ENCODE results near the gene MARCO. TPM values are rescaled to one million over a fixed set of nuclear protein-coding genes. Genes with fewer than 3 reads are reported as not detected.

MARCO gene
- total and polyA plus RNA-seq, 2 donors (not counting 3 experiments of a cell fraction or from before 2014, with no cell fraction given), result not detected

- POLR2A ChIA-PET, result no interaction called here
- H3K9me1 ChIP-seq (replicated peaks; ENCODE audit: control insufficient read depth, extremely low read depth, insufficient read depth, low read length), result no peaks in the 10 kb centered on the region
- CTCF ChIA-PET, result no interaction called here
- H2AFZ ChIP-seq (ENCODE audit: low read depth, low read length), result no peak overlapping the region
- FAIRE-seq (no peak), DNase-seq (ENCODE audit: low read depth, low spot score) (no peak)
- no peaks in the 10 kb centered on the region for H3K4me1 ChIP-seq (ENCODE audit: control insufficient read depth, extremely low read depth, insufficient read depth, low read length)
- no peaks in the 10 kb centered on the region for H3K27me3 ChIP-seq (ENCODE audit: control insufficient read depth in 2 of 2, insufficient read depth in 2 of 2, low read length in 2 of 2)
- no peaks in the 10 kb centered on the region for H3K9me3 ChIP-seq (replicated peaks; ENCODE audit: control insufficient read depth, insufficient read depth, low read length)
- intact Hi-C loops (cut with micrococcal nuclease) (no loop called here), dilution Hi-C loops (cut with MboI; ENCODE audit: extremely low pct_ligation_motif_present, low sequenced_read_pairs) (no loop called here)
- TF ChIP-seq FOS (IDR thresholded peaks at IDR 0.05; ENCODE audit: borderline replicate concordance, insufficient read depth, low read length), result no peak
- TF ChIP-seq MYC (IDR thresholded peaks at IDR 0.05; ENCODE audit: low read depth, low read length), result no peak
- no peak for TF ChIP-seq POLR2A (IDR thresholded peaks at IDR 0.05; ENCODE audit: low read depth, low read length)
- no peak for TF ChIP-seq EZH2 (IDR thresholded peaks at IDR 0.05; ENCODE audit: borderline replicate concordance, low read depth, low read length, severe bottlenecking)
- no peak for TF ChIP-seq POLR2AphosphoS5 (IDR thresholded peaks at IDR 0.05; ENCODE audit: insufficient read depth, low read depth, low read length)
- TF ChIP-seq MAX (IDR thresholded peaks at IDR 0.05; ENCODE audit: insufficient read depth, insufficient read length), result no peak
- no peak for TF ChIP-seq JUN (IDR thresholded peaks at IDR 0.05; ENCODE audit: borderline replicate concordance, insufficient read depth, insufficient read length, low read depth)
- no peak for TF ChIP-seq GATA2 (IDR thresholded peaks at IDR 0.05; ENCODE audit: insufficient read depth, insufficient read length, low read depth, low read length)
- TF ChIP-seq, protein P1, sequence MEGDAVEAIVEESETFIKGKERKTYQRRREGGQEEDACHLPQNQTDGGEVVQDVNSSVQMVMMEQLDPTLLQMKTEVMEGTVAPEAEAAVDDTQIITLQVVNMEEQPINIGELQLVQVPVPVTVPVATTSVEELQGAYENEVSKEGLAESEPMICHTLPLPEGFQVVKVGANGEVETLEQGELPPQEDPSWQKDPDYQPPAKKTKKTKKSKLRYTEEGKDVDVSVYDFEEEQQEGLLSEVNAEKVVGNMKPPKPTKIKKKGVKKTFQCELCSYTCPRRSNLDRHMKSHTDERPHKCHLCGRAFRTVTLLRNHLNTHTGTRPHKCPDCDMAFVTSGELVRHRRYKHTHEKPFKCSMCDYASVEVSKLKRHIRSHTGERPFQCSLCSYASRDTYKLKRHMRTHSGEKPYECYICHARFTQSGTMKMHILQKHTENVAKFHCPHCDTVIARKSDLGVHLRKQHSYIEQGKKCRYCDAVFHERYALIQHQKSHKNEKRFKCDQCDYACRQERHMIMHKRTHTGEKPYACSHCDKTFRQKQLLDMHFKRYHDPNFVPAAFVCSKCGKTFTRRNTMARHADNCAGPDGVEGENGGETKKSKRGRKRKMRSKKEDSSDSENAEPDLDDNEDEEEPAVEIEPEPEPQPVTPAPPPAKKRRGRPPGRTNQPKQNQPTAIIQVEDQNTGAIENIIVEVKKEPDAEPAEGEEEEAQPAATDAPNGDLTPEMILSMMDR (IDR thresholded peaks at IDR 0.05; ENCODE audit: extremely low read depth in 1 of 2, insufficient read depth in 1 of 2, low read depth in 1 of 2, low read length in 2 of 2), result no peak
- H3K4me3 ChIP-seq (replicated peaks in 1 of 3; ENCODE audit: insufficient read depth in 1 of 3, low read depth in 1 of 3, low read length in 3 of 3), result no peak overlapping the region
- H4K20me1 ChIP-seq (replicated peaks; ENCODE audit: control insufficient read depth, extremely low read depth, insufficient read depth, low read length), result no peaks in the 10 kb centered on the region
- H3K4me2 ChIP-seq (ENCODE audit: insufficient read depth, low read length), result no peak overlapping the region
- no peaks in the 10 kb centered on the region for H3K79me2 ChIP-seq (ENCODE audit: control insufficient read depth, insufficient read depth, low read length)
- no peak overlapping the region for H3K27ac ChIP-seq (ENCODE audit: insufficient read depth, low read depth, low read length)
- no TSS peak for BruUV-seq (replicated peaks)
- H3K36me3 ChIP-seq (ENCODE audit: control insufficient read depth in 2 of 2, extremely low read depth in 1 of 2, insufficient read depth in 2 of 2, low read length in 2 of 2), result no peaks in the 10 kb centered on the region
- no peak overlapping the region for H3K9ac ChIP-seq (replicated peaks; ENCODE audit: extremely low read depth, insufficient read depth, low read length)
These were observed 82.2 kb downstream of the MARCO start for GRCh38 chr2:119024152-119024551.
